Mesothelial cell of epicardium (in vitro differentiated cells): Measurements from ENCODE around the gene FAF1. TPM values are rescaled to one million over a fixed set of nuclear protein-coding genes. Genes with fewer than 3 reads are reported as not detected.
"Not testable (repeated sequence)": the region's sequence is repeated elsewhere in the genome, so short reads cannot be mapped to it uniquely, and the experiment has no call there.

Source experiments
- DNase-seq, 2 experiments: peaks; one replicate each; pipeline ENCODE4 v3.0.0; 2021; ENCODE audit warnings: low spot score in 2 of 2; ENCODE audit not compliant: unreplicated experiment in 2 of 2
- H3K27ac Mint-ChIP-seq: 2 replicates; pipeline ENCODE4 v1.8.0; 2021; ENCODE audit warnings: mixed read lengths
- H3K27me3 Mint-ChIP-seq: 2 replicates; pipeline ENCODE4 v1.8.0; 2021; ENCODE audit warnings: low read depth, mixed read lengths
- H3K36me3 Mint-ChIP-seq: 2 replicates; pipeline ENCODE4 v1.8.0; 2021; ENCODE audit warnings: mixed read lengths
- H3K4me1 Mint-ChIP-seq: 2 replicates; pipeline ENCODE4 v1.8.0; 2021; ENCODE audit warnings: mixed read lengths
- H3K4me3 Mint-ChIP-seq: 2 replicates; pipeline ENCODE4 v1.8.0; 2021; ENCODE audit warnings: mild to moderate bottlenecking, moderate library complexity, mixed read lengths
- H3K9me3 Mint-ChIP-seq: 2 replicates; pipeline ENCODE4 v1.8.0; 2021; ENCODE audit warnings: mixed read lengths
- total RNA-seq: library from RNA; stranded (reverse); gene quantifications from 3 replicates; pipeline ENCODE4 v1.2.1, GENCODE V29; 2021
- TF ChIP-seq, protein P1 (sequence below): fragments of 200-600 bp; sonication (generic); IDR thresholded peaks from one replicate; pipeline ENCODE4 v1.5.0; 2021; ENCODE audit warnings: antibody characterized with exemption; ENCODE audit not compliant: unreplicated experiment

Gene FAF1
- total RNA-seq, 1 donor from 2014 or later, result 44.4 TPM

DNA sequence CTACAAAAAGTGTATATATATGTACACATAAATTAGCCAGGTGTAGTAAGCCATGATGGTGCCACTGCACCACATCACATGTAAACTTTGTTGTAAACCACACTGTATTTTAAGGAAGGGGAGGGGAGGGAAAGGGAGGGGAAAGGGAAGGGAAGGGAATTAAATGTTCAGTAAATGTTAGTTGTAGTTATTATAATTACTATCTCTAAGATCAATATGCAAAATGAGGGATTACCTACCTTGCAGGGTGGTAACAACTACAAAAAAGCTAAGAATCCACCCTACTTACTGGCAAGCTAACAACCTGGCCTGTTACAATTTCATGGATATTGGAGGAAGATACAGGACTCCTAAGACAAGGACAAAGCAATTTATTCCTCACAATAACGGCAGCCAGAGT, 17.7 kb downstream of the FAF1 start:
- Mint-ChIP-seq H3K4me1 (peaks cover 1% of the 10 kb centered on the region), H3K36me3 (no peaks in the 10 kb centered on the region), H3K27ac (no peak overlapping the region), H3K9me3 (no peaks in the 10 kb centered on the region), H3K27me3 (no peaks in the 10 kb centered on the region), H3K4me3 (no peak overlapping the region)
- TF ChIP-seq, protein P1, sequence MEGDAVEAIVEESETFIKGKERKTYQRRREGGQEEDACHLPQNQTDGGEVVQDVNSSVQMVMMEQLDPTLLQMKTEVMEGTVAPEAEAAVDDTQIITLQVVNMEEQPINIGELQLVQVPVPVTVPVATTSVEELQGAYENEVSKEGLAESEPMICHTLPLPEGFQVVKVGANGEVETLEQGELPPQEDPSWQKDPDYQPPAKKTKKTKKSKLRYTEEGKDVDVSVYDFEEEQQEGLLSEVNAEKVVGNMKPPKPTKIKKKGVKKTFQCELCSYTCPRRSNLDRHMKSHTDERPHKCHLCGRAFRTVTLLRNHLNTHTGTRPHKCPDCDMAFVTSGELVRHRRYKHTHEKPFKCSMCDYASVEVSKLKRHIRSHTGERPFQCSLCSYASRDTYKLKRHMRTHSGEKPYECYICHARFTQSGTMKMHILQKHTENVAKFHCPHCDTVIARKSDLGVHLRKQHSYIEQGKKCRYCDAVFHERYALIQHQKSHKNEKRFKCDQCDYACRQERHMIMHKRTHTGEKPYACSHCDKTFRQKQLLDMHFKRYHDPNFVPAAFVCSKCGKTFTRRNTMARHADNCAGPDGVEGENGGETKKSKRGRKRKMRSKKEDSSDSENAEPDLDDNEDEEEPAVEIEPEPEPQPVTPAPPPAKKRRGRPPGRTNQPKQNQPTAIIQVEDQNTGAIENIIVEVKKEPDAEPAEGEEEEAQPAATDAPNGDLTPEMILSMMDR, result no peak
- no peak for DNase-seq

GRCh38 chr1:50940291-50940690, 19.8 kb downstream of the FAF1 start:
- Mint-ChIP-seq H3K9me3 (no peaks in the 10 kb centered on the region), H3K27ac (no peak overlapping the region), H3K4me1 (peaks cover 1% of the 10 kb centered on the region), H3K27me3 (no peaks in the 10 kb centered on the region), H3K36me3 (no peaks in the 10 kb centered on the region), H3K4me3 (no peak overlapping the region)
- TF ChIP-seq, protein P1, result no peak
- no peak for DNase-seq

DNA sequence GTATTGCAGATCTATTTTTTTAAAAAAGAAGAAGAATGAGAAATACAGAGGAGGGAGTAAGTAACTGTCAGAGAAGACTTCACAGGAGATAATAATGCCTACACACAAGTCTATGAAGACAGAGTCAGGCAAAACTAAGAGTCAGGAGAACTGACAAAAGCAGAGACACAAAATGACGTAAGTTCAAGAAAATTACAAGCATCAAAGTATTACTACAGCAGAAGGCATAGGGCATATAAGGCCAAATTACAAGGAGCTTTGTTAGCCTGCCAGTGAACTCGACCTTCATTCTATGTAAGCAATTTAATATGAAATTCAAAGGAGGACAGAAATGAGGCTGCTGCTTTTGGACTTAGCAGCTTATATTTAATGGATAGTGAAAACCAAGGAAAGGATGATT, 23.7 kb downstream of the FAF1 start:
- peaks cover under 1% of the 10 kb centered on the region for H3K36me3 Mint-ChIP-seq
- TF ChIP-seq, protein P1, result no peak
- no peak for DNase-seq
- H3K9me3 Mint-ChIP-seq, result peaks cover 3% of the 10 kb centered on the region
- no peaks in the 10 kb centered on the region for H3K27me3 Mint-ChIP-seq
- no peaks in the 10 kb centered on the region for H3K4me1 Mint-ChIP-seq
- H3K4me3 Mint-ChIP-seq, result no peak overlapping the region
- H3K27ac Mint-ChIP-seq, result no peak overlapping the region

DNA sequence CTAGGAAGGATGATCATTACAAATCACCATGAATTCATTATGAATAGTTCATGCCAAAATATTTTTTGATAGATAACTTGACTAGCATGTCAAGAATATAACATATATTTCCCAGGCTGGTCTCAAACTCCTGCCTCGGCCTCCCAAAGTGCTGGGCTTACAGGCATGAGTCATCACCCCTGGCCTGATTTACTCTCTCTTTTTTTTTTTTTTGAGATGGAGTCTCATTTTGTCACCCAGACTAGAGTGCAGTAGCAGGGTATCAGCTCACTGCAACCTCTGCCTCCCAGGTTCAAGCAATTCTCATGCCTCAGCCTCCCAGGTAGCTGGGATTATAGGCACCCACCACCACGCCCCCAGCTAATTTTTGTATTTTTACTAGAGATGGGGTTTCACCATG, 24.8 kb downstream of the FAF1 start:
- H3K9me3 Mint-ChIP-seq, H3K4me1 Mint-ChIP-seq, H3K27me3 Mint-ChIP-seq, DNase-seq, H3K27ac Mint-ChIP-seq, H3K36me3 Mint-ChIP-seq, H3K4me3 Mint-ChIP-seq: not testable (repeated sequence)

- Mint-ChIP-seq H3K27ac (no peak overlapping the region), H3K9me3 (peaks cover 8% of the 10 kb centered on the region), H3K4me3 (no peak overlapping the region), H3K27me3 (no peaks in the 10 kb centered on the region), H3K4me1 (no peaks in the 10 kb centered on the region), H3K36me3 (peaks cover 3% of the 10 kb centered on the region)
- TF ChIP-seq, protein P1, result no peak
- no peak for DNase-seq
Observed at GRCh38 chr1:50934838-50935237, 25.2 kb downstream of the FAF1 start.

- not testable (repeated sequence) for H3K36me3 Mint-ChIP-seq, DNase-seq, H3K4me1 Mint-ChIP-seq, H3K27ac Mint-ChIP-seq, H3K27me3 Mint-ChIP-seq, H3K4me3 Mint-ChIP-seq, H3K9me3 Mint-ChIP-seq
Observed at GRCh38 chr1:50933770-50934169, 26.3 kb downstream of the FAF1 start.

DNA sequence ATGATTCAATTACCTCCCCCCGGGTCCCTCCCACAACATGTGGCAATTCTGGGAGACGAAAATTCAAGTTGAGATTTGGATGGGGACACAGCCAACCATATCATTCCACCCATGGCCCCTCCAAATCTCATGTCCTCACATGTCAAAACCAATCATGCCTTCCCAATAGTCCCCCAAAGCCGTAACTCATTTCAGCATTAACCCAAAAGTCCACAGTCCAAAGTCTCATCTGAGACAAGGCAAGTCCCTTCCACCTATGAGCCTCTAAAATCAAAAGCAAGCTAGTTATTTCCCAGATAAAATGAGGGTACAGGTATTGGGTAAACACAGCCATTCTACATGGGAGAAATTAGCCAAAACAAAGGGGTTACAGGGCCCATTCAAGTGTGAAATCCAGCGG, 28.0 kb downstream of the FAF1 start:
- H3K9me3 Mint-ChIP-seq, DNase-seq: not testable (repeated sequence)

More for the DNA sequence above, 28.0 kb downstream of the FAF1 start:
- not testable (repeated sequence) for H3K36me3 Mint-ChIP-seq, H3K4me1 Mint-ChIP-seq, H3K27me3 Mint-ChIP-seq, H3K27ac Mint-ChIP-seq, H3K4me3 Mint-ChIP-seq
